Endothelial cell of umbilical vein (primary cell): ENCODE measurements around the gene UBE2E2.

Experiments
- CTCF ChIP-seq, 2 donors: IDR thresholded peaks; 1 replicate in 1 of 2; 2 replicates in 1 of 2; pipeline ENCODE4 v1.5.1; 2011; ENCODE audit warnings: low read length in 2 of 2, mild to moderate bottlenecking in 2 of 2, moderate library complexity in 2 of 2, control low read depth in 1 of 2, inconsistent platforms in 1 of 2, low read depth in 1 of 2; ENCODE audit not compliant: insufficient read depth in 1 of 2; ENCODE audit errors: extremely low read depth in 1 of 2
- EZH2 ChIP-seq: IDR thresholded peaks from 2 replicates; pipeline ENCODE4 v1.6.1; 2012; ENCODE audit warnings: borderline replicate concordance, low read depth, mild to moderate bottlenecking, moderate library complexity, low read length, inconsistent platforms; ENCODE audit not compliant: severe bottlenecking
- MYC ChIP-seq: IDR thresholded peaks from one replicate; pipeline ENCODE4 v1.6.1; 2011; ENCODE audit warnings: mild to moderate bottlenecking, low read depth, low read length
- POLR2A ChIP-seq: IDR thresholded peaks from 2 replicates; pipeline ENCODE4 v1.6.1; 2012; ENCODE audit warnings: low read depth, mild to moderate bottlenecking, control low read depth, low read length
- POLR2AphosphoS5 ChIP-seq: IDR thresholded peaks from 2 replicates; pipeline ENCODE4 v1.6.1; 2012; ENCODE audit warnings: low read depth, mild to moderate bottlenecking, control low read depth, low read length, moderate library complexity; ENCODE audit not compliant: insufficient read depth

DNA sequence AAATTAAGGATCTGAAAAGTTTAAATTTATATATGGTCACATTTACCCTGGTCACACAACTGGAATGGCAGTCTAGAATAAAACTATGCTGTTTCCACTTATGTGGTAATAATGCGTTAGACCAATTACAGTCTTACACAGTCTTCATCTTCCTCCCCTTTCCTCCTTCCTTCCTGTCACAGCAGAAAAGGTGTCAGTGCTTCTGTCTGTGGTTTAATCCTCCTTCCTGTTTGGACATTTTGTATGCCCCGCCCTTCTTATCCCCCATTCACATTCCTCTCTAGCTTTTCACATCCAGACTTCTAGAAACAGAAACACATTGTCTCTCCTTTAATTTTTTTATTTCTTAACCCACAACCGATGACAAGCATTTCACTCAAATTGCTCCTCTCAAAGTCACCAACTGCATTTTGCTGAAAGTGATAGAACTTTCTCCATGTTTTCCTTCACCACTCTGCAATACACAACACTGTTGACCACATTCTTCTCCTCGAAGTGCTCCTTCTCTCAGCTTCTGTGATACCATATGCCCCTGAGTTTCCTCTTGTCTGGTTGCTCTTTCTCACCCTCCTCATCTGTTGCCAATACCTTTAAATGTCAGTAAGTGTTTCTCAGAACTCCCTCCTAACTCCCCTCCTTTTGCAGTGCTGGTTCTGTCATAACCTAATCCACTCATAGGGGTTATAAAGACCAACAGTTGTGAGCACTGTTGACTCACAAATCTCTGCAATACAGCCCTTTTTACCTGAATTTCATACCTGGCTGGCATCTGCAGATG lies 271.6 kb downstream of the UBE2E2 start:
- no peak for TF ChIP-seq POLR2A
- TF ChIP-seq CTCF (IDR thresholded peaks at IDR 0.05; ENCODE audit: extremely low read depth in 1 of 2, insufficient read depth in 1 of 2, low read depth in 1 of 2, low read length in 2 of 2): no peak
- no peak for TF ChIP-seq EZH2
- TF ChIP-seq POLR2AphosphoS5: no peak
- TF ChIP-seq MYC: no peak
